GM21786 (cell line): ENCODE data around the gene FOXC1.

ENCODE experiments used
- ATAC-seq: cut with Tn5 transposase; IDR thresholded peaks from one replicate; pipeline ENCODE4 v1.9.1; 2021; ENCODE audit not compliant: unreplicated experiment

The FOXC1 gene

GRCh38 chr6:1609648-1610496 is at the start of gene FOXC1:
FOXC1 (plus strand) TSS chr6:1609915; CDS start chr6:1610446, 531 bp downstream.
- ATAC-seq = no peak

DNA sequence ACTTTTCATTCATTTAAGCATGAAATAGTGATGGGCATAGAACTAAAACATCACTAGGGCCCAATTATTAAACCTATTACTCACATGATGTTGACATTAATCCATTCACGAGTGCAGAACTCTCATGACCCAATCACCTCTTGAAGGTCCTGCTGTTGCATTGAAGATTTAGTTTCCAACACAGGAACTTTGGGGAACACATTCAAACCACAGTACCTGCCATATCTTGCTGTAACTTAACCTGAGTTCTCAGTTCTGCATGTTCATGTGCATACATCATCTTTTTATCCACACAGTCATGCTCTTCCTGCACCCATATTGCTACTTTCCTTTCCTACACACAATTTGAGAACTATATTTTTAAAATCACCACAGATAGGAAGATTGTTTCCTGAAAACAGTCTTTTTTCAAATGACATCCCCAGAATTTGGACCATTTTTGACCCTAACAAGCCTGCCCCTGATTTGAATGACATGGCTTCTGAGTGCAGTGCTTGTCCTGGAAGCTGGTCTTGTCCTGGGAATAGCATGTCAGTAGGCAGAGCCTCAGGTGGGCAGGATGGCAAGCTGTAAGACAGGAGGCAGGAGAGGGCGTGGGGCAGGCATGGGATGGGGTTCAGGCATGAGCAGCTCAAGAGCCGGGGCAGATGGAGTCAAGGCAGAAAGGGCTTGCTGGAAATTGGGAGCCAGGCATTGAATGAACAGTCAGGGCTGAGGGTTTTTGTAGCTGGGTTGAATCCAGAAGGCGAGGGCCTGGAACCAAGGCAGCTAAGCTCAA is 49.2 kb upstream of the FOXC1 start:
- ATAC-seq = no peak

DNA sequence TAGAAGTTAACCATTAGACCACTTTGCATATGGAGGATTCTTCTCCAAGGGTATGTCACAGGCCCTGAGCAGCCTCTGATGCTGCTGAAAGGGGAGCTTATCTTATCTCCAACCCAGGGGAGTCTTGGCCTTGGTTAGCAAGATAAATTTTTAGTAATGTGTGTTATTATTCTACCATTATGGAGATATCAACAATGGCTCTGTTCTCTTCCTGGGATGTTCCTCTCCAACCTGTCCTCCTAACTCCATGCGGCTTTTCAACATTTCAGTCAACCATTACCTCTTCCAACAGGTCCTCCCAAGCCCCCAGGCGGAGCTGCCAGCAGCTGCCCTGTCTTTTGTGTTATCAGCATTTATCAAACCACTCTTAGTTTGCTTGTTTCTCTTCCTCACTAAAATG is 48.4 kb upstream of the FOXC1 start:
- ATAC-seq = no peak

DNA sequence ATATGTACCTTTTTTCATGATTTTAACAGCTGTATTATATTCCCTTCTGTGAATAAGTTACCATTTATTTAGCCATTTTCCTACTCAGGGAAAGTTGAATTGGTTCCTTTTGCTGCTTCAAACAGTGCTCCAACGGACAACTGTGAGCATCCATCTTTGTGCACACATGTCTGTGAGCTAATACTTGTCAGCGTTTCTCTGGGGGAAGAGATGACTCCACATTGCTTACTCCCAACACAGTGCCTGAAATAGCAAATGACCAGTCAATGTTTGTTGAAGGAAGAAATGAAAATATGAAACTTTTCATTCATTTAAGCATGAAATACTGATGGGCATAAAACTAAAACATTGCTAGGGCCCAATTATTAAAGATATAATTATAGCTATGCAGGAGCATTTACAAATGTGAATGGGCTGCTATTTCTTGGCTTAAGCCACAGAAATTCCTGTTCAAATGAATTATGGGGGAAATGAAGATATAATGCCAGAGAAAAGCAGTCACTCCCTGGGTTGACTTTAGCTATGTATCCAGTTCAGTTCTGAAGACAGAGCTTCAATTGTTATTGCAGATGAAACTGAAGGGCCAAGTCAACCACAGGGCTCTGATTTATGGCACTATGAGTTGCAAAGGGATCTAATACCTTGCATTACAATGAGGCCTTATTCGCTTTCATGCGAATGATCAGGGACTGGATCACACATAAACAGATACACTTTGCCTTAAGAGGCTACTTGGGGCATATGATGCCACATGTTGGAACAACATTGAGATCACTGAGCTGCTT is 47.4 kb upstream of the FOXC1 start:
- ATAC-seq = no peak

DNA sequence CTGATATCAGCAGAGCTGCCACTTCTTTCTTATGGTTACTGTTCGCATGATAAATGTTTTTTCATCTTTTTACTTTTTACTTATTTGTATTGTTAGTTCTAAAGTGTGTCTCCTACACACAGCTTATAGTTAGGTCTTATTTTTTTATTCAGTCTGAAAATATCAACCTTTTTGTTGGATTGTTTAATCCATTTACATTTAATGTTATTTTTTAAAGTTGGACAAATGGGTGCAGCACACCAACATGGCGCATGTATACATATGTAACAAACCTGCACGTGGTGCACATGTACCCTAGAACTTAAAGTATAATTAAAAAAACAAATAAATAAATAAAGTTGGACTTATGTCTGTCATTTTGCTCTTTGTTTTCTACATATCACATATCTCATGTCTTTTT is 40.3 kb upstream of the FOXC1 start:
- ATAC-seq = no peak

GRCh38 chr6:1570848-1571247 is 38.9 kb upstream of the FOXC1 start:
- no peak for ATAC-seq

DNA sequence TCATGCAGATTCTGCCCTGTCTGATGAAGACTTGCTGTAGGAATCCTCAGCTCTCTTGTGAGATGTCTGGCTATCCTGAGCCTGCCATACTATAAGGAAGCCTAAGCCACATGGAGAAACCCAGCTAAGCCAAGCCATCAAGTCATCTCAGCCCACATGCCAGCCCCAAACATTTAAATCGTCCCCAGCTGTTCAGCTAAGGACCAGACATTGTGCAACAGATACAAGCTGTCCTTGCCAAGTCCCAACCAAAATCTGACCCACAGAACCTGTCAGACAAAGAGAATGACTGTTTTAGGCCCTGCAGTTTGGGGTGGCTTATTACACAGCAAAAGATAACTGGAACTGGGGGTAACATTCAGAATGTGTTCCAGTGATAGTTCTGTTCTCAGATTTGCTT is 36.8 kb upstream of the FOXC1 start:
- no peak for ATAC-seq

- ATAC-seq = no peak
Measured at GRCh38 chr6:1574083-1574761, 35.5 kb upstream of the FOXC1 start.

DNA sequence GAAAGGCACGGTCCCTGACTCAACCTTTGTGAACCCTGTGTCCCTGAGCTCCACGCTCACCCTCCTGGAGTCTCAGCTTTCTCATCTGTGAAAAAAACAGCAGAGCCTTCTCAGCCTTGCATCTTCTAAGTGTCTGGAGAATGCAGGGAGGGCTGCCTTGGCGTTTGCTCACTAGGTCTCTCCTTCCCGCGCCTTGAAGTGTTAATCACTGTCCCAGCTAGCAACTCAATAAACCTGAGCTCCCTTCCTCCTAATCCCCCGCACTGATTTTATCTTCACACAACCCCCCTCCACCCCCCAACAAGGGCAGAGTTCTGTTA is 34.9 kb upstream of the FOXC1 start:
- no peak for ATAC-seq

- no peak for ATAC-seq
Measured at GRCh38 chr6:1575210-1576041, 34.3 kb upstream of the FOXC1 start.

DNA sequence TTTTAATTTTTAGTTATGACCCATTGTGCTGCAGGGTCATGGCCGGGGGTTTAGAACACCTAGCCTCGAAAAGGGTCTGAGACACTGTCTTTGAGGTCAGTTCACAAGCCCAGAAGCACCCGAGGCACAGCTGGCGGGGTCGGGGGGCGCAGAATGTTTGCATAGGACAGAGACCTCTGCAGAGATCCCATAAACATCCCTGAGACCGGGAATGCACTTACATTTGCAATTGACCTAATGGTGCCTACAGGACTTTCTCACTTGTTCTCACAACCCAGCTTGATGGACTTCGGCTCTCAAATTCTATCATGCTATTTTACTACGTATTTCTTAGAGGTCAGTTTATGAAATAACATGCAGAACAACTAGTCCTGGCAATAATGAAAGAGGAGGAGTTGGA is 33.5 kb upstream of the FOXC1 start:
- no peak for ATAC-seq

DNA sequence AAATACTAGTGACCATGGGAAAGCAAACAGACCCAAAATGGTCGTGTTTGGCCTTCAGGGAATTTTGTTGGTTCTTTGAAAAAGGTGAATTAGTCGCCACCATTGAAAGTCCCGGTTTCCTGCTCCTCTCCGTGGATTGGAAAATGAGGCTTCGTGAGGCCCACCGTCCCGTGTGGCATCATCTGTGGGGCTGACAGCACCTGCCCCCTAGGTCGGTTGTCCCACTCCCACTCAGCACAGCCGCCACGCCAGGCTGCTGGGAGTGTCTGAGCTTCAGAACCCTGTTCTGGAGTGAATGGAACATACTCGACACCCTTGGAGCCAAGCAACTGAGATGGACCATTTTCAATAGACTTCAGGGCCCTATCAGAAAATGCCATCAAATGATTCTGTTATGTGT is 33.0 kb upstream of the FOXC1 start:
- no peak for ATAC-seq

- ATAC-seq = no peak
Measured at GRCh38 chr6:1577146-1577680, 32.5 kb upstream of the FOXC1 start.

DNA sequence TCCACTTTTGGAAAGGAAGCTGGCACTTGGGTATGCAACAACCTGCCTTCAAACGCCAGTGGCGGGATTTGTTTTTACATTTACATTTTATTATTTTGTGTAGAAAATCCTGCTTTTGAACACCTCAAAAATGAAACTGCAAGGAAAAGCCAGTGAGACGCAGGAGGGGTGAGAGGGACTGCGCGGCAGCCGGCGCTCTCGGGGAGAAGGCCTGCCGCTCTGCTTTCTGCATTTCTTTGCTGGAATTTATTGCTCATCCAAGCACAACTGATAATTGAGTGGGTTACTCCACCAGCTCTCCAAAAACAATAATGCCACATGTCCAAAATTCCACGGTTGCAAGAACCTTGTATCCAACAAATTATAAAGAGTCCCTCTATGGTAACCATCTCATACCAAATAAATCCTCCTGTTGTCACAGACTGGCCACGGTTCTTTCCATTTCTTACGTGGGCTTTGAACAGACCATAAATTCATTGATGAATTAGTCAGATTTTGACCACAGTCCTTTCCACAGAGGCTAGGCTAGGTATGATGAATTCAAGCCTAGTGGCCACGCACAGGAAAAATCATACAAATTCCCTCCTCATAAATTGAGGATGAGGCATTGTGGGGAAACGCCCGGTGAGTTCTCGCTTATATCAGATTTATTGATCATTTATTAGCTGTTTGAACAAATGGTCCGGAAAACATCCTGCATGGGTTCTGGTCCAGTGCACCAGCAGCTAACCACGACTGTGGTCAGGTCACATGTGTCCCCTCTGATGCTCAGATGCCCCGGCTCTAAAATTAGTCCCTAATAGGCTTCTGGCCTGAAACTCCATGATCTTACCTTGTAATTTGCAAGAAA is 31.6 kb upstream of the FOXC1 start:
- no peak for ATAC-seq

DNA sequence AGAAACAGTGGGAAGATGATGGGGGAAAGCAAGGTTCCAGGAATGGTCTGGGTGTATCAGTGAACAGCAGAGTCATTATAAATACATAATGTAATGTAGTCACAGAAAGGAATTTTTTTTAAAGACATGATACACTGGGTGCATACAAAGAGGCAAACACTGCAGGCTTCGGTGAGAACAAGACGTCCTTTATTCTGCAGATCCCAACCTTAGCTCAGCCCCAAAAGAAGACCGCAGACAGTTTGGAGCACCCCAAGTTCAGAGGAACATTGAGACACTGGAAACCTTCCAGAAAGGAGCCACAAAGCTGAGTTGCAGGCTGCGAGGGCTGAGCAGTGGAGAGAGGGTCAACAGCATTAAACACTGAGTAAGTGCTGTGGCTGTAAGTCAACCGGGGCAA is 30.6 kb upstream of the FOXC1 start:
- no peak for ATAC-seq

GRCh38 chr6:1580109-1580508 is 29.6 kb upstream of the FOXC1 start:
- no peak for ATAC-seq

- no peak for ATAC-seq
Measured at GRCh38 chr6:1580585-1580984, 29.1 kb upstream of the FOXC1 start.

- no peak for ATAC-seq
Measured at GRCh38 chr6:1581120-1581991, 28.4 kb upstream of the FOXC1 start.
